ENCODE results near the gene TULP4.
"Not testable (repeated sequence)": the region's sequence is repeated elsewhere in the genome, so short reads cannot be mapped to it uniquely, and the experiment has no call there.

Gene TULP4

GRCh38 chr6:158539413-158539812 lies 227.1 kb downstream of the TULP4 start:
- DNase-seq: no peak

- no peak for DNase-seq
These were observed 227.6 kb downstream of the TULP4 start for GRCh38 chr6:158539881-158540280.

GRCh38 chr6:158543606-158544185 lies 231.4 kb downstream of the TULP4 start:
- no peak for DNase-seq

- no peak for DNase-seq
These were observed 232.2 kb downstream of the TULP4 start for GRCh38 chr6:158544428-158544827.

- no peak for DNase-seq
These were observed 233.0 kb downstream of the TULP4 start for GRCh38 chr6:158545043-158545966.

GRCh38 chr6:158548418-158549161 lies 236.3 kb downstream of the TULP4 start:
- DNase-seq: no peak

GRCh38 chr6:158552055-158552795 lies 240.0 kb downstream of the TULP4 start:
- DNase-seq: no peak

GRCh38 chr6:158552796-158553138 lies 240.5 kb downstream of the TULP4 start:
- DNase-seq: no peak

- no peak for DNase-seq
These were observed 242.5 kb downstream of the TULP4 start for GRCh38 chr6:158554611-158555361.

GRCh38 chr6:158556113-158556512 lies 243.8 kb downstream of the TULP4 start:
- no peak for DNase-seq

GRCh38 chr6:158557110-158557509 lies 244.8 kb downstream of the TULP4 start:
- DNase-seq: not testable (repeated sequence)

- DNase-seq: no peak
These were observed 245.7 kb downstream of the TULP4 start for GRCh38 chr6:158557927-158558326.

GRCh38 chr6:158558415-158559306 lies 246.4 kb downstream of the TULP4 start:
- DNase-seq: no peak

- no peak for DNase-seq
These were observed 247.2 kb downstream of the TULP4 start for GRCh38 chr6:158559338-158559894.

- peak; percentile 34 for DNase-seq
These were observed 247.9 kb downstream of the TULP4 start, which contains the start of gene TMEM181 for GRCh38 chr6:158559895-158560835. Gene TMEM181 (plus strand): TSS chr6:158560091. CDS start chr6:158560225, 134 bp downstream.

- peak; percentile 19 for DNase-seq
These were observed 248.6 kb downstream of the TULP4 start for GRCh38 chr6:158560836-158561320.

Data from kidney glomerular epithelial cell (primary cell).